AG09319 (cell line): ENCODE results near the gene TLE2.
A peak's percentile ranks its signal among the peaks of the same experiment; 100 is the strongest.
"Not testable (repeated sequence)": the region's sequence is repeated elsewhere in the genome, so short reads cannot be mapped to it uniquely, and the experiment has no call there.

Experiments used
- DNase-seq: peaks from one replicate; pipeline ENCODE4 v3.0.0-alpha.2; 2010; ENCODE audit warnings: low read depth; ENCODE audit errors: extremely low read depth
- CTCF ChIP-seq: IDR thresholded peaks from 2 replicates; pipeline ENCODE4 v1.5.1; 2011; ENCODE audit warnings: low read depth, mild to moderate bottlenecking, inconsistent platforms, low read length, moderate library complexity

The TLE2 gene

GRCh38 chr19:3041761-3042620, 12.9 kb upstream of the TLE2 start:
- no peak for TF ChIP-seq CTCF
- DNase-seq: no peak

- TF ChIP-seq CTCF: no peak
- no peak for DNase-seq
Observed at GRCh38 chr19:3041327-3041726, 12.2 kb upstream of the TLE2 start.

DNA sequence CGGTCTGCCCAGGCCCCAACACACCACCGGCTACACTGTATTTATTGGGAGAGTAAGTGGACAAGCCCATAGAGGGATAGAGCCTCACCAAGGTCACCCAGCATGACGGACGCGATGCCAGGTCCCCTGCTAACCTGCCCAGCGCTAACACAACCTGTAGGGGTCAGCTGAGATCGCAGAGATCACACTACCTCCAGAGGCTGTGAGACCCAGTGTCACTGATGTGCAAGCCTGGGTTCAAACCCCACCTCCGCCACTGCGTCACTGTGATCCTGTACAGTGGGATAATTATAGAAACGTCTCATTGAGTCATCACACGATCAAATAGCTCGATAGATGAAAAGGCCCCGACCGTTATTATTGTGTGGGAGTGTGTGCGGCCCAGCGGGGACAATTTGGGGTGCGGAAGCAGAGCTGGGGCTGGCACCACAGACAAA, 10.6 kb upstream of the TLE2 start:
- no peak for DNase-seq

GRCh38 chr19:3039125-3039524, 10.0 kb upstream of the TLE2 start:
- no peak for DNase-seq
- no peak for TF ChIP-seq CTCF

More for the DNA sequence above, 10.6 kb upstream of the TLE2 start:
- TF ChIP-seq CTCF: no peak

- no peak for TF ChIP-seq CTCF
- no peak for DNase-seq
Observed at GRCh38 chr19:3038214-3038613, 9.1 kb upstream of the TLE2 start.

DNA sequence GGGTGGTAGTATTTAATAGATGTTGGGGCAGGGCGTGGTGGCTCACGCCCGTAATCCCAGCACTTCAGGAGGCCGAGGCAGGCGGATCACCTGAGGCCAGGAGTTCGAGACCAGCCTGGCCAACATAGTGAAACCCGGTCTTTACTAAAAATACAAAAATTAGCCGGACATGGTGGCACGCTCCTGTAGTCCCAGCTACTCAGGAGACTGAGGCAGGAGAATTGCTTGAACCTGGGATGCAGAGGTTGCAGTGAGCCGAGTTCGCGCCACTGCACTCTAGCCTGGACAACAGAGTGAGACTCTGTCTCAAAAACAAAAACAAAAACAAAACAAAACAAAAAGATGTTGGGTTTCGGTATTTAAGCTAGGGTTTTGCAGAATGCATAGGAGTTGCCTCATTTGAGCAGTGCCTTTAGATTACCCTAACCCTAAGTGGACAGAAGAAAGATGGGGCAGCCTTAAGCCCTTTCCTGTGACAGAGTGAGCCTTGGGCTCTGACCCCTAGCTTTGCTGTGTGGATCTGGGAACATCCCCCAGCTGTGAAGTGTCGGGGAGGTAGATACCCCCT, 8.0 kb upstream of the TLE2 start:
- not testable (repeated sequence) for DNase-seq

DNA sequence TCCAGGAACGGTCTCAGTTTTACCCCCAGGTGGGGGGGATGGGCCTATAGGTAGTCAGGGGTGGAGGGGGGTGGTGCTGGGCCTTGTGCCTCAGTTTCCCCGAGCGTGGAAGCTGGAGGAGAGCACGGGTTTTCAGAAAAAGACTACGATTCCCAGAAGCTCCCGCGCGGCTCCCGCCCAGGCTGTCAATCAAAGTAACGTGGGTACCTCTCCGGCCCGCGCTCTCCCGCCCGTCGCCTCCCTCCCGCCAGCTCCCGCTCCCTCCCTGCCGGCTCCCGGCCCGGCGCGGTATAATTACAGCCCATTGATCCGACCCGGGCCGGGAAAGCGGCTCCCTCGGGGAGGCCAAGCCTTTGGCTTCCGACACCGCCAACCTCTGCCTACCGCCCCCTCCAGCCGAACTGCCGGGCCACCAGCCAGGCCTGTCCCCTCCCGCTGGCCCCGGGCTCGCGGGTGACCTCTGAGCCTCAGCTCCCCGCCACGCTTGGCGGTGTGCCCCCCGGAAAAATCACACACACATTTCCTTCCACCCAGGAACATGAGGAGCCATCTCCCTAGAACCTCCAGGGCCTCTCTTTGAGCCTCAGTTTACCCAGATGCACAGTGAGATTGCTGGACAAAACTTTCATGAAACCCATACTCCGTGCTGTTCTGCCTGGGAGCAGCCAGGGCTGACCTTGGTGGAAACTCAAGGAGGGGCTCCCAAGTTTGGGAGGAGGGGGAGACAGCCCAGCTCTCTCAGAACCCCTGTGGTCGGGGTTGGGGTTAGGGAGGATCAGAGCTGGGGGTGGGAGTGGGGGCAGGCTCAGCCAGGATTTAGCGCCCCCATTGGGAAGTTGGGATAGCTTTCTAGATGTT, 7.3 kb upstream of the TLE2 start:
- peak; percentile 73 for DNase-seq
- peak; percentile 8 for TF ChIP-seq CTCF
